Mucosa of descending colon (tissue), 3 donors: ENCODE results near the gene ARMC7. TPM values are rescaled to one million over a fixed set of nuclear protein-coding genes. Genes with fewer than 3 reads are reported as not detected.
"Not testable (repeated sequence)": the region's sequence is repeated elsewhere in the genome, so short reads cannot be mapped to it uniquely, and the experiment has no call there.

Experiments used
- ATAC-seq: fragments of 200-7000 bp; cut with Tn5 transposase; one replicate; pipeline ENCODE4 v1.9.1; 2020; ENCODE audit warnings: mild to moderate bottlenecking, moderate library complexity
- DNase-seq, 3 donors: peaks; one replicate each; pipeline ENCODE4 v3.0.0-alpha.2; 2020
- H3K36me3 ChIP-seq: fragments of 200-600 bp; one replicate; pipeline ENCODE4 v1.8.0; 2021; ENCODE audit warnings: low read depth, mild to moderate bottlenecking
- H3K4me1 ChIP-seq: fragments of 200-600 bp; one replicate; pipeline ENCODE4 v1.8.0; 2021; ENCODE audit warnings: low read depth, mild to moderate bottlenecking
- H3K4me3 ChIP-seq: fragments of 200-600 bp; one replicate; pipeline ENCODE4 v1.8.0; 2021; ENCODE audit warnings: mild to moderate bottlenecking
- H3K9me3 ChIP-seq: fragments of 200-600 bp; one replicate; pipeline ENCODE4 v1.8.0; 2021; ENCODE audit warnings: mild to moderate bottlenecking
- CTCF ChIP-seq: fragments of 200-600 bp; IDR thresholded peaks from one replicate; pipeline ENCODE4 v1.8.0; 2022; ENCODE audit warnings: antibody characterized with exemption, mild to moderate bottlenecking
- intact Hi-C, 2 donors: fragments of 100-400 bp; cut with DNase I in 1 of 2; cut with micrococcal nuclease in 1 of 2; formaldehyde crosslinking; loops; one replicate each; pipeline versions ENCODE4 v1.11.0 to v1.11.1; 2022; cut with DNase I, micrococcal nuclease
- total RNA-seq, 3 donors: library from RNA; stranded (reverse); fragmentation: NEBNext Ultra II Directional in 2 of 3; extraction: Animal tissue kit (Norgen Biotek cat#: 25700) in 2 of 3; gene quantifications; one replicate each; pipeline versions ENCODE4 v1.2.1 to v1.2.4, GENCODE V29; 2021 to 2023
- donor health status: DM: no; HTN: no; CAD: no; lungs with moderate emphysema.
- donor health status: DM: no; HTN: no; CAD: no.
- donor health status: DM: no; HTN: yes; CAD: no.

Gene ARMC7
- total RNA-seq, 3 donors from 2014 or later: 16.7 to 24.3 (median 18.3) TPM

GRCh38 chr17:75130059-75130631 lies 20.4 kb downstream of the ARMC7 start:
- ATAC-seq (no peak), DNase-seq (peak in 2 of 3 donors; percentile 54 to 62)
- Histone ChIP-seq H3K36me3 (no peaks in the 10 kb centered on the region), H3K4me3 (no peak overlapping the region), H3K4me1 (peaks cover 42% of the 10 kb centered on the region), H3K9me3 (no peaks in the 10 kb centered on the region)
- TF ChIP-seq CTCF: no peak
- intact Hi-C loops: no loop called here

GRCh38 chr17:75130632-75131277 lies 21.0 kb downstream of the ARMC7 start:
- Histone ChIP-seq H3K36me3 (no peaks in the 10 kb centered on the region), H3K4me3 (peak overlapping the region; percentile 73)
- intact Hi-C loops: no loop called here

GRCh38 chr17:75131278-75132017 lies 21.7 kb downstream of the ARMC7 start, which contains the start of gene NT5C:
Gene NT5C (minus strand): TSS chr17:75131742. CDS start chr17:75131707, 35 bp downstream.
- Histone ChIP-seq H3K9me3 (no peaks in the 10 kb centered on the region), H3K4me1 (peaks cover 31% of the 10 kb centered on the region), H3K4me3 (peak within 1 kb of the TSS; percentile 73), H3K36me3 (no peaks in the 10 kb centered on the region)
- peak; percentile 69 for TF ChIP-seq CTCF
- intact Hi-C loops: no loop called here
- peak; percentile 90 to 93 (median 92) for DNase-seq
- ATAC-seq: peak; percentile 89

More at GRCh38 chr17:75130632-75131277, 21.0 kb downstream of the ARMC7 start:
- Histone ChIP-seq H3K9me3 (no peaks in the 10 kb centered on the region), H3K4me1 (peaks cover 35% of the 10 kb centered on the region)
- TF ChIP-seq CTCF: no peak
- ATAC-seq (peak; percentile 59), DNase-seq (peak; percentile 65 to 78 (median 67))

- H3K9me3 ChIP-seq, H3K4me3 ChIP-seq, H3K36me3 ChIP-seq, intact Hi-C loops, ATAC-seq: not testable (repeated sequence)
- DNase-seq: peak in 1 of 3 donors; percentile 28
- peaks cover 29% of the 10 kb centered on the region for H3K4me1 ChIP-seq
Measured at GRCh38 chr17:75132018-75133000, 22.5 kb downstream of the ARMC7 start.

GRCh38 chr17:75133001-75133400 lies 23.2 kb downstream of the ARMC7 start:
- no peaks in the 10 kb centered on the region for H3K9me3 ChIP-seq
- H3K36me3 ChIP-seq: no peaks in the 10 kb centered on the region
- peak in 1 of 3 donors; percentile 24 for DNase-seq
- peaks cover 23% of the 10 kb centered on the region for H3K4me1 ChIP-seq
- no peak overlapping the region for H3K4me3 ChIP-seq
- TF ChIP-seq CTCF: no peak
- intact Hi-C loops: no loop called here
- ATAC-seq: no peak

GRCh38 chr17:75133607-75134347 lies 24.0 kb downstream of the ARMC7 start:
- H3K36me3 ChIP-seq, H3K4me3 ChIP-seq, ATAC-seq, intact Hi-C loops, H3K9me3 ChIP-seq: not testable (repeated sequence)
- peaks cover 18% of the 10 kb centered on the region for H3K4me1 ChIP-seq
- DNase-seq: peak in 1 of 3 donors; percentile 15
